ENCODE measurements around the gene MARK1. TPM values are rescaled to one million over a fixed set of nuclear protein-coding genes. Genes with fewer than 3 reads are reported as not detected.
A peak's percentile ranks its signal among the peaks of the same experiment; 100 is the strongest.
"Not testable (repeated sequence)": the region's sequence is repeated elsewhere in the genome, so short reads cannot be mapped to it uniquely, and the experiment has no call there.

MARK1 gene
- total RNA-seq, 1 donor from 2014 or later = not detected

- intact Hi-C loops (cut with micrococcal nuclease) = loop anchor here (2.0 kb wide), 1 partner anchor 53 kb away; no protein-coding TSS in a partner anchor
- Mint-ChIP-seq H3K4me3 (no peak overlapping the region), H3K27me3 (peaks cover 4% of the 10 kb centered on the region), H3K9me3 (no peaks in the 10 kb centered on the region), H3K36me3 (ENCODE audit: low read depth) (no peaks in the 10 kb centered on the region), H3K27ac (no peak overlapping the region), H3K4me1 (no peaks in the 10 kb centered on the region)
- DNase-seq = peak; percentile 66
Measured at GRCh38 chr1:220680085-220680687, 152.2 kb downstream of the MARK1 start.

- intact Hi-C loops (cut with micrococcal nuclease) = loop anchor here (2.0 kb wide), 1 partner anchor 51 kb away; no protein-coding TSS in a partner anchor
- Mint-ChIP-seq H3K27ac (no peak overlapping the region), H3K4me1 (no peaks in the 10 kb centered on the region)
Measured at GRCh38 chr1:220681220-220681880, 153.4 kb downstream of the MARK1 start.

GRCh38 chr1:220682901-220683576 is 155.1 kb downstream of the MARK1 start:
- peak; percentile 42 for DNase-seq

More at GRCh38 chr1:220681220-220681880, 153.4 kb downstream of the MARK1 start:
- peaks cover 2% of the 10 kb centered on the region for H3K27me3 Mint-ChIP-seq
- no peak overlapping the region for H3K4me3 Mint-ChIP-seq
- no peak for DNase-seq
- H3K9me3 Mint-ChIP-seq = no peaks in the 10 kb centered on the region
- H3K36me3 Mint-ChIP-seq (ENCODE audit: low read depth) = no peaks in the 10 kb centered on the region

GRCh38 chr1:220683716-220684115 is 155.8 kb downstream of the MARK1 start:
- intact Hi-C loops (cut with micrococcal nuclease); H3K9me3 Mint-ChIP-seq; H3K27me3 Mint-ChIP-seq; H3K27ac Mint-ChIP-seq; DNase-seq; H3K4me1 Mint-ChIP-seq; H3K4me3 Mint-ChIP-seq; H3K36me3 Mint-ChIP-seq (ENCODE audit: low read depth): not testable (repeated sequence)

More at GRCh38 chr1:220682901-220683576, 155.1 kb downstream of the MARK1 start:
- Mint-ChIP-seq H3K36me3 (ENCODE audit: low read depth) (no peaks in the 10 kb centered on the region), H3K27ac (no peak overlapping the region), H3K9me3 (no peaks in the 10 kb centered on the region), H3K4me3 (no peak overlapping the region), H3K27me3 (peaks cover 2% of the 10 kb centered on the region), H3K4me1 (no peaks in the 10 kb centered on the region)
- intact Hi-C loops (cut with micrococcal nuclease) = no loop called here

- no peak for DNase-seq
- intact Hi-C loops (cut with micrococcal nuclease) = no loop called here
- Mint-ChIP-seq H3K27me3 (peaks cover 4% of the 10 kb centered on the region), H3K27ac (no peak overlapping the region), H3K36me3 (ENCODE audit: low read depth) (no peaks in the 10 kb centered on the region), H3K9me3 (no peaks in the 10 kb centered on the region), H3K4me3 (no peak overlapping the region), H3K4me1 (peaks cover 3% of the 10 kb centered on the region)
Measured at GRCh38 chr1:220684890-220685289, 157.0 kb downstream of the MARK1 start.

GRCh38 chr1:220685879-220686278 is 157.9 kb downstream of the MARK1 start:
- Mint-ChIP-seq H3K4me3 (no peak overlapping the region), H3K27me3 (peaks cover 6% of the 10 kb centered on the region), H3K4me1 (peaks cover 4% of the 10 kb centered on the region), H3K36me3 (ENCODE audit: low read depth) (no peaks in the 10 kb centered on the region), H3K9me3 (no peaks in the 10 kb centered on the region), H3K27ac (no peak overlapping the region)
- intact Hi-C loops (cut with micrococcal nuclease) = no loop called here
- DNase-seq = no peak

GRCh38 chr1:220687809-220688208 is 159.9 kb downstream of the MARK1 start:
- no peak overlapping the region for H3K27ac Mint-ChIP-seq
- H3K9me3 Mint-ChIP-seq = no peaks in the 10 kb centered on the region
- H3K27me3 Mint-ChIP-seq = peaks cover 22% of the 10 kb centered on the region
- H3K4me1 Mint-ChIP-seq = peaks cover 6% of the 10 kb centered on the region
- H3K4me3 Mint-ChIP-seq = no peak overlapping the region
- no peak for DNase-seq
- intact Hi-C loops (cut with micrococcal nuclease) = no loop called here
- H3K36me3 Mint-ChIP-seq (ENCODE audit: low read depth) = no peaks in the 10 kb centered on the region

- H3K4me3 Mint-ChIP-seq = peak overlapping the region; percentile 86
- intact Hi-C loops (cut with micrococcal nuclease) = loop anchor here (1.0 kb wide), 2 partner anchors 44 to 87 kb away; no protein-coding TSS in a partner anchor
- H3K36me3 Mint-ChIP-seq (ENCODE audit: low read depth) = no peaks in the 10 kb centered on the region
- no peaks in the 10 kb centered on the region for H3K9me3 Mint-ChIP-seq
- H3K27me3 Mint-ChIP-seq = peaks cover 23% of the 10 kb centered on the region
- no peak overlapping the region for H3K27ac Mint-ChIP-seq
- no peak for DNase-seq
- peaks cover 6% of the 10 kb centered on the region for H3K4me1 Mint-ChIP-seq
Measured at GRCh38 chr1:220689666-220690065, 161.7 kb downstream of the MARK1 start.

GRCh38 chr1:220690140-220691052 is 162.5 kb downstream of the MARK1 start, which contains the start of gene C1orf115:
Gene C1orf115 (plus strand): TSS chr1:220690363. CDS start chr1:220690403, 40 bp downstream.
- no peaks in the 10 kb centered on the region for H3K9me3 Mint-ChIP-seq

GRCh38 chr1:220691053-220691684 is 163.2 kb downstream of the MARK1 start:
- H3K4me3 Mint-ChIP-seq = peak overlapping the region; percentile 41
- no peaks in the 10 kb centered on the region for H3K9me3 Mint-ChIP-seq
- peaks cover 6% of the 10 kb centered on the region for H3K4me1 Mint-ChIP-seq
- no peak overlapping the region for H3K27ac Mint-ChIP-seq
- H3K27me3 Mint-ChIP-seq = peaks cover 23% of the 10 kb centered on the region
- H3K36me3 Mint-ChIP-seq (ENCODE audit: low read depth) = no peaks in the 10 kb centered on the region
- intact Hi-C loops (cut with micrococcal nuclease) = no loop called here
- no peak for DNase-seq

More at GRCh38 chr1:220690140-220691052, 162.5 kb downstream of the MARK1 start, which contains the start of gene C1orf115:
- Mint-ChIP-seq H3K27me3 (peaks cover 23% of the 10 kb centered on the region), H3K4me1 (peaks cover 6% of the 10 kb centered on the region), H3K36me3 (ENCODE audit: low read depth) (no peaks in the 10 kb centered on the region), H3K4me3 (peak within 1 kb of the TSS; percentile 86), H3K27ac (peak within 1 kb of the TSS; percentile 23)
- intact Hi-C loops (cut with micrococcal nuclease) = loop anchor here (1.0 kb wide), 2 partner anchors 43 to 86 kb away; no protein-coding TSS in a partner anchor
- DNase-seq = peak; percentile 92

- H3K36me3 Mint-ChIP-seq (ENCODE audit: low read depth) = no peaks in the 10 kb centered on the region
- peaks cover 23% of the 10 kb centered on the region for H3K27me3 Mint-ChIP-seq
- peak; percentile 50 for DNase-seq
- intact Hi-C loops (cut with micrococcal nuclease) = no loop called here
- no peak overlapping the region for H3K4me3 Mint-ChIP-seq
- no peak overlapping the region for H3K27ac Mint-ChIP-seq
- no peaks in the 10 kb centered on the region for H3K9me3 Mint-ChIP-seq
- H3K4me1 Mint-ChIP-seq = peaks cover 6% of the 10 kb centered on the region
Measured at GRCh38 chr1:220692436-220693228, 164.7 kb downstream of the MARK1 start.

GRCh38 chr1:220694866-220695382 is 167.0 kb downstream of the MARK1 start:
- Mint-ChIP-seq H3K27me3 (peaks cover 20% of the 10 kb centered on the region), H3K27ac (no peak overlapping the region), H3K9me3 (no peaks in the 10 kb centered on the region), H3K4me3 (no peak overlapping the region), H3K36me3 (ENCODE audit: low read depth) (no peaks in the 10 kb centered on the region), H3K4me1 (peaks cover 3% of the 10 kb centered on the region)
- no peak for DNase-seq
- intact Hi-C loops (cut with micrococcal nuclease) = no loop called here
